DOHH2 (cell line): ENCODE results near the gene UNC13A.

Experiments
- H3F3A ChIP-seq: fragments of 200-600 bp; sonication (generic), shearing (Covaris generic); 2 replicates; pipeline ENCODE4 v1.6.0; 2016; ENCODE audit warnings: antibody characterized with exemption, mild to moderate bottlenecking; ENCODE audit not compliant: control insufficient read depth, insufficient read depth
- H3K27ac ChIP-seq: fragments of 200-600 bp; sonication (generic); 2 replicates; pipeline ENCODE4 v1.5.1; 2014; ENCODE audit warnings: low read depth, mild to moderate bottlenecking, low read length, moderate library complexity
- H3K27me3 ChIP-seq: fragments of 200-600 bp; sonication (generic); 2 replicates; pipeline ENCODE4 v1.6.1; 2014; ENCODE audit warnings: mild to moderate bottlenecking, low read length, mixed read lengths; ENCODE audit not compliant: control insufficient read depth
- H3K36me3 ChIP-seq: fragments of 200-600 bp; sonication (generic); 2 replicates; pipeline ENCODE4 v1.6.1; 2014; ENCODE audit warnings: mild to moderate bottlenecking, low read length, moderate library complexity, mixed read lengths; ENCODE audit not compliant: control insufficient read depth
- H3K4me1 ChIP-seq: fragments of 200-600 bp; sonication (generic); 2 replicates; pipeline ENCODE4 v1.6.1; 2014; ENCODE audit warnings: mild to moderate bottlenecking, low read length, mixed read lengths; ENCODE audit not compliant: control insufficient read depth
- H3K4me2 ChIP-seq: fragments of 200-600 bp; sonication (generic); 2 replicates; pipeline ENCODE4 v1.6.0; 2014; ENCODE audit warnings: mild to moderate bottlenecking, low read length, moderate library complexity
- H3K4me3 ChIP-seq: fragments of 200-600 bp; sonication (generic); 2 replicates; pipeline ENCODE4 v1.5.1; 2014; ENCODE audit warnings: mild to moderate bottlenecking, low read length, mixed read lengths
- H3K79me2 ChIP-seq: fragments of 200-600 bp; sonication (generic); 2 replicates; pipeline ENCODE4 v1.6.1; 2014; ENCODE audit warnings: mild to moderate bottlenecking, low read length, mixed read lengths; ENCODE audit not compliant: control insufficient read depth
- H3K9me2 ChIP-seq: fragments of 200-600 bp; sonication (generic); replicated peaks from 2 replicates; pipeline ENCODE4 v1.6.1; 2014; ENCODE audit warnings: mild to moderate bottlenecking, low read length, mixed read lengths; ENCODE audit not compliant: control insufficient read depth
- H3K9me3 ChIP-seq: fragments of 200-600 bp; sonication (generic); 2 replicates; pipeline ENCODE4 v1.6.1; 2014; ENCODE audit warnings: antibody characterized with exemption, low read length, mixed read lengths; ENCODE audit not compliant: control insufficient read depth, insufficient read depth
- H4K20me1 ChIP-seq: fragments of 200-600 bp; sonication (generic); 2 replicates; pipeline ENCODE4 v1.6.0; 2014; ENCODE audit warnings: low read depth, mild to moderate bottlenecking, antibody characterized with exemption, low read length, moderate library complexity; ENCODE audit not compliant: control insufficient read depth, insufficient read depth
- CTCF ChIP-seq: fragments of 200-600 bp; sonication (generic); IDR thresholded peaks from one replicate; pipeline ENCODE4 v1.5.1; 2014; ENCODE audit warnings: antibody characterized with exemption, mild to moderate bottlenecking, low read depth, low read length; ENCODE audit not compliant: poor library complexity, severe bottlenecking
- EZH2phosphoT487 ChIP-seq: fragments of 200-600 bp; sonication (generic); IDR thresholded peaks from 2 replicates; pipeline ENCODE4 v1.6.1; 2017; ENCODE audit warnings: borderline replicate concordance, mild to moderate bottlenecking, antibody characterized with exemption, low read length, moderate library complexity, mixed read lengths

The UNC13A gene

GRCh38 chr19:17665058-17665457 is 23.1 kb downstream of the UNC13A start:
- H3K27me3 ChIP-seq, result no peaks in the 10 kb centered on the region
- H3K36me3 ChIP-seq, result no peaks in the 10 kb centered on the region
- TF ChIP-seq EZH2phosphoT487, result no peak
- TF ChIP-seq CTCF, result no peak
- H3K79me2 ChIP-seq, result no peaks in the 10 kb centered on the region
- no peaks in the 10 kb centered on the region for H3K9me2 ChIP-seq
- H3K9me3 ChIP-seq, result no peaks in the 10 kb centered on the region
- H3K27ac ChIP-seq, result no peak overlapping the region
- no peaks in the 10 kb centered on the region for H3K4me1 ChIP-seq
- no peak overlapping the region for H3K4me2 ChIP-seq
- H3K4me3 ChIP-seq, result no peak overlapping the region
- no peaks in the 10 kb centered on the region for H4K20me1 ChIP-seq
- H3F3A ChIP-seq, result no peaks in the 10 kb centered on the region

GRCh38 chr19:17659996-17660395 is 28.2 kb downstream of the UNC13A start:
- Histone ChIP-seq H3K27ac (no peak overlapping the region), H3K4me1 (peaks cover 3% of the 10 kb centered on the region; the same call in 1 of the 2 replicates), H3K36me3 (no peaks in the 10 kb centered on the region), H3K9me3 (no peaks in the 10 kb centered on the region), H3K79me2 (no peaks in the 10 kb centered on the region), H3K27me3 (no peaks in the 10 kb centered on the region), H4K20me1 (no peaks in the 10 kb centered on the region), H3F3A (no peaks in the 10 kb centered on the region), H3K4me3 (no peak overlapping the region), H3K4me2 (no peak overlapping the region), H3K9me2 (no peaks in the 10 kb centered on the region)
- TF ChIP-seq EZH2phosphoT487 (no peak), CTCF (no peak)

- H3F3A ChIP-seq, result 0 out of 2 replicates have a peak, but pooled peaks cover 2% of the 10 kb centered on the region
- H3K4me2 ChIP-seq, result no peak overlapping the region
- H3K27me3 ChIP-seq, result no peaks in the 10 kb centered on the region
- no peak overlapping the region for H3K27ac ChIP-seq
- H4K20me1 ChIP-seq, result no peaks in the 10 kb centered on the region
- H3K79me2 ChIP-seq, result no peaks in the 10 kb centered on the region
- no peaks in the 10 kb centered on the region for H3K36me3 ChIP-seq
- H3K4me1 ChIP-seq, result peaks cover 3% of the 10 kb centered on the region; the same call in 1 of the 2 replicates
- TF ChIP-seq EZH2phosphoT487 (no peak), CTCF (no peak)
- no peak overlapping the region for H3K4me3 ChIP-seq
- no peaks in the 10 kb centered on the region for H3K9me2 ChIP-seq
- no peaks in the 10 kb centered on the region for H3K9me3 ChIP-seq
Observed at GRCh38 chr19:17658666-17659065, 29.5 kb downstream of the UNC13A start.

- no peak overlapping the region for H3K4me3 ChIP-seq
- no peaks in the 10 kb centered on the region for H3K36me3 ChIP-seq
- no peak overlapping the region for H3K27ac ChIP-seq
- no peaks in the 10 kb centered on the region for H3K9me2 ChIP-seq
- no peaks in the 10 kb centered on the region for H3K9me3 ChIP-seq
- H3K79me2 ChIP-seq, result no peaks in the 10 kb centered on the region
- H3K4me1 ChIP-seq, result peaks cover 3% of the 10 kb centered on the region; the same call in 1 of the 2 replicates
- H3K4me2 ChIP-seq, result no peak overlapping the region
- no peaks in the 10 kb centered on the region for H3K27me3 ChIP-seq
- 0 out of 2 replicates have a peak, but pooled peaks cover 2% of the 10 kb centered on the region for H3F3A ChIP-seq
- no peak for TF ChIP-seq CTCF
- TF ChIP-seq EZH2phosphoT487, result no peak
- H4K20me1 ChIP-seq, result no peaks in the 10 kb centered on the region
Observed at GRCh38 chr19:17658240-17658639, 29.9 kb downstream of the UNC13A start.
